ENCODE data around the gene AIRE. TPM values are rescaled to one million over a fixed set of nuclear protein-coding genes. Genes with fewer than 3 reads are reported as not detected.

AIRE gene
- total RNA-seq, 1 experiment from 2014 or later = not detected

- no peak overlapping the region for H3K27ac ChIP-seq (ENCODE audit: low read depth, low read length, poor library complexity, severe bottlenecking)
- ChIA-PET POLR2A (ENCODE audit: low non-redundant PET) (no interaction called here), CTCF (no interaction called here)
These were observed 21.4 kb downstream of the AIRE start for GRCh38 chr21:44306936-44307704.

DNA sequence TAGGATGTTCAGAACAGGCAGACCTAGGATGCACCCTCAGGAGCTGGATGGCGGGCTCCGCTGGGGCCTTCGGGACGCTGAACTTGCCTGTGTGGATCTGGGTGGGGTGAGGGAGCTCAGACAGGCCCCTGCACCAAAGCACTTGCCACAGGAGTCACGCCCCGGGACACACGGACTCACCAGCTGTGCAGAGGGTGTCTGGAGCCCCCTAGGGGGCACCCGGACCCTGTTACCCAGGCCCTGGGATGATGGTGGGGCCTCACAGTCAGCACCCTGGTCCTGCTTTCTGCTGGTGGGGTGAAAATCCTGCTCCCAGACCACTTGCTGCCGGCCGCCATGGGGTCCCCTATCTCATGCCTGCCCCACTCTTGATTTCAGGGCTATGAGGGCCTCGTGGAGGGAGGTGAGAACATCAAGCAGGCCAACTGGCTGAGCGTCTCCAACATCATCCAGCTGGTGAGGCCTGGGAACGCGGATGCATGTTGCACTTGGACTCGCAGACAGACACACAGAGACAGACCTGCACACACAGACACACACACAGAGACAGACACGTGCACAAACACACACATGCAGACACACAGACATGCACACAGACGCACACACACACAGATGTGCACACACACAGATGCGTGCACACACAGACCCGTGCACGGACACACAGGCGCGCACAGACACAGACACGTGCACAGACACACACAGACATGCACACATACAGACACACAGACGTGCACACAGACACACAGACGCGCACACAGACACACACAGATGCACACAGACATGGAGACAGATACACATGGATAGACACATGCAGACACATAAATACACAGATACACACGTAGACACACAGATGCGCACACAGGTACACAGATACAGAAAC is 25.2 kb downstream of the AIRE start:
- TF ChIP-seq, protein P1, sequence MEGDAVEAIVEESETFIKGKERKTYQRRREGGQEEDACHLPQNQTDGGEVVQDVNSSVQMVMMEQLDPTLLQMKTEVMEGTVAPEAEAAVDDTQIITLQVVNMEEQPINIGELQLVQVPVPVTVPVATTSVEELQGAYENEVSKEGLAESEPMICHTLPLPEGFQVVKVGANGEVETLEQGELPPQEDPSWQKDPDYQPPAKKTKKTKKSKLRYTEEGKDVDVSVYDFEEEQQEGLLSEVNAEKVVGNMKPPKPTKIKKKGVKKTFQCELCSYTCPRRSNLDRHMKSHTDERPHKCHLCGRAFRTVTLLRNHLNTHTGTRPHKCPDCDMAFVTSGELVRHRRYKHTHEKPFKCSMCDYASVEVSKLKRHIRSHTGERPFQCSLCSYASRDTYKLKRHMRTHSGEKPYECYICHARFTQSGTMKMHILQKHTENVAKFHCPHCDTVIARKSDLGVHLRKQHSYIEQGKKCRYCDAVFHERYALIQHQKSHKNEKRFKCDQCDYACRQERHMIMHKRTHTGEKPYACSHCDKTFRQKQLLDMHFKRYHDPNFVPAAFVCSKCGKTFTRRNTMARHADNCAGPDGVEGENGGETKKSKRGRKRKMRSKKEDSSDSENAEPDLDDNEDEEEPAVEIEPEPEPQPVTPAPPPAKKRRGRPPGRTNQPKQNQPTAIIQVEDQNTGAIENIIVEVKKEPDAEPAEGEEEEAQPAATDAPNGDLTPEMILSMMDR (conservative IDR thresholded peaks at IDR 0.05; ENCODE audit: low read depth, low read length) = no peak
- no peak for TF ChIP-seq EZH2 (IDR thresholded peaks at IDR 0.05; ENCODE audit: borderline replicate concordance, low read depth, low read length, poor library complexity, severe bottlenecking)
- DNase-seq (ENCODE audit: low spot score) = no peak
- Histone ChIP-seq H3K4me3 (ENCODE audit: low read depth, low read length, poor library complexity, severe bottlenecking) (no peak overlapping the region), H3K4me1 (ENCODE audit: insufficient read depth, low read length, poor library complexity, severe bottlenecking) (no peaks in the 10 kb centered on the region), H3K27ac (ENCODE audit: low read depth, low read length, poor library complexity, severe bottlenecking) (no peak overlapping the region), H3K9me3 (ENCODE audit: low read depth, low read length, poor library complexity, severe bottlenecking) (no peaks in the 10 kb centered on the region), H3K27me3 (replicated peaks; ENCODE audit: insufficient read depth, low read depth, low read length, poor library complexity) (no peaks in the 10 kb centered on the region), H3K36me3 (ENCODE audit: insufficient read depth, low read length, poor library complexity, severe bottlenecking) (peaks cover 12% of the 10 kb centered on the region)
- no TSS peak for BruUV-seq (replicated peaks)
- ChIA-PET CTCF (no interaction called here), POLR2A (ENCODE audit: low non-redundant PET) (no interaction called here)
- intact Hi-C loops (cut with micrococcal nuclease; ENCODE audit: unreplicated experiment) = no loop called here

More at GRCh38 chr21:44306936-44307704, 21.4 kb downstream of the AIRE start:
- Histone ChIP-seq H3K9me3 (ENCODE audit: low read depth, low read length, poor library complexity, severe bottlenecking) (no peaks in the 10 kb centered on the region), H3K27me3 (replicated peaks; ENCODE audit: insufficient read depth, low read depth, low read length, poor library complexity) (no peaks in the 10 kb centered on the region), H3K4me1 (ENCODE audit: insufficient read depth, low read length, poor library complexity, severe bottlenecking) (no peaks in the 10 kb centered on the region), H3K36me3 (ENCODE audit: insufficient read depth, low read length, poor library complexity, severe bottlenecking) (peaks cover 5% of the 10 kb centered on the region), H3K4me3 (ENCODE audit: low read depth, low read length, poor library complexity, severe bottlenecking) (no peak overlapping the region)
- DNase-seq (ENCODE audit: low spot score) = no peak
- intact Hi-C loops (cut with micrococcal nuclease; ENCODE audit: unreplicated experiment) = no loop called here
- TF ChIP-seq, protein P1 (conservative IDR thresholded peaks at IDR 0.05; ENCODE audit: low read depth, low read length) = no peak
- TF ChIP-seq EZH2 (IDR thresholded peaks at IDR 0.05; ENCODE audit: borderline replicate concordance, low read depth, low read length, poor library complexity, severe bottlenecking) = no peak
- no TSS peak for BruUV-seq (replicated peaks)

DNA sequence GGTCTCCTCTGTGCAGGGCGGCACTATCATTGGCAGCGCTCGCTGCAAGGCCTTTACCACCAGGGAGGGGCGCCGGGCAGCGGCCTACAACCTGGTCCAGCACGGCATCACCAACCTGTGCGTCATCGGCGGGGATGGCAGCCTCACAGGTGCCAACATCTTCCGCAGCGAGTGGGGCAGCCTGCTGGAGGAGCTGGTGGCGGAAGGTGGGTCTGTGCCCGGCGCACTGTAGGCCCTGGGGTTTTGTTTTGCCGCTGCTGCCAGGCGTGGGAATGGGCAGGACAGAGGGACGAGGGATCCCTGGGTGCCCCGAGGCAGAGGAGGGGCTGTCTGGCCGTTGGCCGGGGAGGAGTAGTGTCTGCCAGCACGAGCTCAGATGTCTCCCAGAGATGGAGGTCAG is 26.4 kb downstream of the AIRE start:
- CTCF ChIA-PET = no interaction called here
- no peak overlapping the region for H3K27ac ChIP-seq (ENCODE audit: low read depth, low read length, poor library complexity, severe bottlenecking)
- H3K9me3 ChIP-seq (ENCODE audit: low read depth, low read length, poor library complexity, severe bottlenecking) = no peaks in the 10 kb centered on the region
- POLR2A ChIA-PET (ENCODE audit: low non-redundant PET) = no interaction called here
- TF ChIP-seq, protein P1 (conservative IDR thresholded peaks at IDR 0.05; ENCODE audit: low read depth, low read length) = no peak
- no peak for TF ChIP-seq EZH2 (IDR thresholded peaks at IDR 0.05; ENCODE audit: borderline replicate concordance, low read depth, low read length, poor library complexity, severe bottlenecking)
- no peaks in the 10 kb centered on the region for H3K4me1 ChIP-seq (ENCODE audit: insufficient read depth, low read length, poor library complexity, severe bottlenecking)
- H3K4me3 ChIP-seq (ENCODE audit: low read depth, low read length, poor library complexity, severe bottlenecking) = no peak overlapping the region
- no TSS peak for BruUV-seq (replicated peaks)
- H3K27me3 ChIP-seq (replicated peaks; ENCODE audit: insufficient read depth, low read depth, low read length, poor library complexity) = no peaks in the 10 kb centered on the region
- intact Hi-C loops (cut with micrococcal nuclease; ENCODE audit: unreplicated experiment) = no loop called here
- H3K36me3 ChIP-seq (ENCODE audit: insufficient read depth, low read length, poor library complexity, severe bottlenecking) = peaks cover 12% of the 10 kb centered on the region
- DNase-seq (ENCODE audit: low spot score) = no peak

Data from A673 (cell line).